GM18907 (cell line): ENCODE results near the gene MTMR12.

Experiments
- ATAC-seq: cut with Tn5 transposase; IDR thresholded peaks from one replicate; pipeline ENCODE4 v1.9.1; 2021; ENCODE audit warnings: mild to moderate bottlenecking, moderate library complexity; ENCODE audit not compliant: unreplicated experiment

Gene MTMR12

GRCh38 chr5:32206053-32206452, 106.7 kb downstream of the MTMR12 start:
- ATAC-seq: no peak

- ATAC-seq: no peak
These were observed 110.3 kb downstream of the MTMR12 start for GRCh38 chr5:32202394-32202793.

GRCh38 chr5:32201122-32201753, 111.5 kb downstream of the MTMR12 start:
- ATAC-seq: no peak

- ATAC-seq: no peak
These were observed 115.7 kb downstream of the MTMR12 start for GRCh38 chr5:32197032-32197431.

GRCh38 chr5:32195265-32195664, 117.5 kb downstream of the MTMR12 start:
- no peak for ATAC-seq

GRCh38 chr5:32193591-32193990, 119.1 kb downstream of the MTMR12 start:
- peak; percentile 91 for ATAC-seq

GRCh38 chr5:32190095-32190494, 122.6 kb downstream of the MTMR12 start:
- ATAC-seq: no peak

- no peak for ATAC-seq
These were observed 125.1 kb downstream of the MTMR12 start for GRCh38 chr5:32187675-32188074.

- peak; percentile 60 for ATAC-seq
These were observed 130.2 kb downstream of the MTMR12 start for GRCh38 chr5:32182463-32183063.
